Measurements from ENCODE around the gene AHDC1.

The AHDC1 gene

DNA sequence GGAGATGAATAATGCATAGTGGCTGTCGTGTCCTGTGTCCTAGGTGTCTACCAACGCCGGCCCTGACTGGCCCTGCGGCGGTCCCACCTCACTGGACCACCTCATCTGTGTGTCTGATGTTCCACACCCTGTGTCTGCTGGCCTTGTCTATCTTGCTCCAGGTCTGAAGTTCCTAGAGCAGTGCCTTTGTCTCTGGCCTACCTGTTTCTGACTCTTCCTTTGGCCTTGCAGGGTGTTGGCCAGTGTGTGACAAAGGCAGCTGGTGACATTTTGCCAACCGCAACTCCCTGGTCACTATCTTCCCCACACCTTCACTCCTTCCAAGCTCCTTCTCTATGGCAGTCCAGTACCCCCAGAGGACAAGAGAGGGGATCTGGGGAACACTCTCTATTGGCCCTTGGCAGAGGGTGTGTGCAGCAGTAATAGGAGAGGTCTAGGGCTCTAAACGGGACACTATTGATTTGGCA is 1.4 kb upstream of the AHDC1 start:
- H3K27me3 ChIP-seq: no peaks in the 10 kb centered on the region
- H3K9me3 ChIP-seq: no peaks in the 10 kb centered on the region
- TF ChIP-seq, protein P1, sequence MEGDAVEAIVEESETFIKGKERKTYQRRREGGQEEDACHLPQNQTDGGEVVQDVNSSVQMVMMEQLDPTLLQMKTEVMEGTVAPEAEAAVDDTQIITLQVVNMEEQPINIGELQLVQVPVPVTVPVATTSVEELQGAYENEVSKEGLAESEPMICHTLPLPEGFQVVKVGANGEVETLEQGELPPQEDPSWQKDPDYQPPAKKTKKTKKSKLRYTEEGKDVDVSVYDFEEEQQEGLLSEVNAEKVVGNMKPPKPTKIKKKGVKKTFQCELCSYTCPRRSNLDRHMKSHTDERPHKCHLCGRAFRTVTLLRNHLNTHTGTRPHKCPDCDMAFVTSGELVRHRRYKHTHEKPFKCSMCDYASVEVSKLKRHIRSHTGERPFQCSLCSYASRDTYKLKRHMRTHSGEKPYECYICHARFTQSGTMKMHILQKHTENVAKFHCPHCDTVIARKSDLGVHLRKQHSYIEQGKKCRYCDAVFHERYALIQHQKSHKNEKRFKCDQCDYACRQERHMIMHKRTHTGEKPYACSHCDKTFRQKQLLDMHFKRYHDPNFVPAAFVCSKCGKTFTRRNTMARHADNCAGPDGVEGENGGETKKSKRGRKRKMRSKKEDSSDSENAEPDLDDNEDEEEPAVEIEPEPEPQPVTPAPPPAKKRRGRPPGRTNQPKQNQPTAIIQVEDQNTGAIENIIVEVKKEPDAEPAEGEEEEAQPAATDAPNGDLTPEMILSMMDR (IDR thresholded peaks at IDR 0.05; ENCODE audit: low read depth, low read length): no peak
- H3K4me1 ChIP-seq: peaks cover 9% of the 10 kb centered on the region
- no peak for DNase-seq
- no peak overlapping the region for H3K4me3 ChIP-seq (ENCODE audit: low read depth, low read length)
- no peaks in the 10 kb centered on the region for H3K36me3 ChIP-seq

DNA sequence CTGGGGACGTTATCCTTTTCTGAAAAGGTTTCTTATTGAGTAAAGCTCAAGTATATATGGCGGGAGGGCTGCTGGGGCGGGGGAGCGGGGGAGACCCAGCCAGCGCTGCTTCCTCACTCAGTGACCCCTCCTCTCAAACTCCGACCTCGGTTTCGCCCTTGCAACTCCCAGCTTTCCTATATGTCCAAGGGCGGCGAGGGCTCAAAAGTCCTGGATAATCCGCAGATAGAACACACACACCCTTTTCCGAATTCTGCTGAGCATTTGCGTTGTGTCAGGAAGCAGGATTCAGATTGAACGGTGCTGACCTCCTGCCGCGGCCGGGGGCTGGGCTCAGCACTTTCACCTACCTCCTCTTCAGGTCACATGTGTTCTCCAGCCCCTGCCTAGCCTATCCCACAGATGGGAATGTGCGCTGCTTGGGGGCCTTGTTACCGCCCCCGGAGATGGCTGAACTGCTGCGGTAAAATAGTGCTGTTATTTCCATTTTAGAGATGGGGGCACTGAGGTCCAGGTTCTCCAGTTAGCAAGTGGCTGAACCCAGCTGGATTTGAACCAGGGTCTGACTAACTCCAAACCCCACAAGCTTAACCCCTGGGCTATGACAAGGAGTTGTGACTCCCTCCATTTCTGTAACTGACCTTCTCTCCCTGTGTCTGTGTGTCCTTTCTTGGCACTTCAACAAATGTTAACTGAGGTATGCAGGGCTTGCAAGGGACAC is 795 bp upstream of the AHDC1 start:
- Histone ChIP-seq H3K9me3 (no peaks in the 10 kb centered on the region), H3K27me3 (no peaks in the 10 kb centered on the region), H3K4me3 (ENCODE audit: low read depth, low read length) (peak overlapping the region; percentile 47), H3K4me1 (peaks cover 13% of the 10 kb centered on the region), H3K36me3 (no peaks in the 10 kb centered on the region)
- TF ChIP-seq, protein P1 (IDR thresholded peaks at IDR 0.05; ENCODE audit: low read depth, low read length): no peak
- DNase-seq: no peak

DNA sequence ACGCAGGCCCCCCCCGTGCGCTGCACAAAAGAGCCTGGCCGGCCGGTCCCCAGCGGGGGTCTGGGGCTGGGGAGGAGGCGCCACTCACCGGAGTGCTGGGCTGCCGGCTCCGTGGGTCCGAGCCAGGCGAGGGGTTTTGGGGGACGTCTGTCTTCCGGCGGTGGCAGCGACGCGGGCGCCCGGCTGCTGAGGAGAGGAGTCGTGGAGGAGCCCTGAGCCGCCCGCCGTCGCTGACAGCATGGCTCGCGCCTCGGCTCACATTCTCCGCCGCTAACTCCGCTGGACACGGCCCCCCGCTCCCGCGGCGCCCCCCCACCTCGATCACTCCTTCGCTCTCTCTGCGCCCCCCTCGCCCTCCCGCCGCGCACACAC is 649 bp downstream of the AHDC1 start:
- DNase-seq: no peak
- Histone ChIP-seq H3K27me3 (no peaks in the 10 kb centered on the region), H3K9me3 (no peaks in the 10 kb centered on the region), H3K36me3 (no peaks in the 10 kb centered on the region), H3K4me1 (peaks cover 20% of the 10 kb centered on the region), H3K4me3 (ENCODE audit: low read depth, low read length) (peak overlapping the region; percentile 71)
- TF ChIP-seq, protein P1 (IDR thresholded peaks at IDR 0.05; ENCODE audit: low read depth, low read length): no peak

DNA sequence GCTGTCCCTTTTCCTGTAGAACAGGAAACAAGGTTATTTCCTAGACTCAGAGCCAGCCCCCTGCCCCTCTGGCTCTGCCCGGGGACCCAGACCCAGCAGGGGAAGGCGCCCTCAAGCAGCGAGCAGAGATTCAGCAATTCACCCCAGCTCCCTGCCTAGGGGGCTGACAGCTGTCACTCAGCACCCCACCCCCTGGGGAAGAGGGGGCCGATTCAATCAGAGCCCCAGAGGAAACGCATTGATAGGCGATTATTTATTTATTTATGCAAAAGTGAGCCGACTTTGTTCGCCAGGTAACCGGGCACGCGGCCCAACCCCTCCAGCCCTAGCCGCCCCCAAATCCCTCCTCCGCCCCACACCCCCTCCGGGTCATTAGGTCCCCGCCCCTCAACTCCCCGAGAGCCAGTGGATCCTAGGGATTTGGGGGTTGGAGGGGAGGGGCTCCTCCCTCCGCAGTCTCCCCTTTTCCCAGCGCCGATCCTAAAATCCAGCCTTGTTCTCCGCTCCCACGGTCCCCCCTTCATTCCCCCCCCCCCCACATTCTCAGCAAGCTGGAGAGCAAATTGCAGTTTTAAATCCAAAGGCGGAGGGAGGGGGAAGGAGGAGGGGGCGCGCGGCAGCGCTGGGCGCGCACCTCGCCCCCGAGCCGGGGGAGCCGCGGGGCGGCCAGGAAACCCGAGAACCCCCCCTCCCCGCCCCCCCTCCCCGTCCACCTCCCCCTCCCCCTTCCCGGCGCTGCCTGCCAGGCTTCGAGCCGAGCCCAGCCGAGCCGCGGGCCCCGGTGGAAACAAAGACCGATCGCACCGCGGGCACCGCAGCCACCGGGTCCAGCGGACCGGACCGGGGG is 1.3 kb downstream of the AHDC1 start:
- Histone ChIP-seq H3K4me3 (ENCODE audit: low read depth, low read length) (peak overlapping the region; percentile 71), H3K36me3 (no peaks in the 10 kb centered on the region), H3K27me3 (no peaks in the 10 kb centered on the region), H3K4me1 (peaks cover 24% of the 10 kb centered on the region), H3K9me3 (no peaks in the 10 kb centered on the region)
- TF ChIP-seq, protein P1 (IDR thresholded peaks at IDR 0.05; ENCODE audit: low read depth, low read length): no peak
- no peak for DNase-seq

DNA sequence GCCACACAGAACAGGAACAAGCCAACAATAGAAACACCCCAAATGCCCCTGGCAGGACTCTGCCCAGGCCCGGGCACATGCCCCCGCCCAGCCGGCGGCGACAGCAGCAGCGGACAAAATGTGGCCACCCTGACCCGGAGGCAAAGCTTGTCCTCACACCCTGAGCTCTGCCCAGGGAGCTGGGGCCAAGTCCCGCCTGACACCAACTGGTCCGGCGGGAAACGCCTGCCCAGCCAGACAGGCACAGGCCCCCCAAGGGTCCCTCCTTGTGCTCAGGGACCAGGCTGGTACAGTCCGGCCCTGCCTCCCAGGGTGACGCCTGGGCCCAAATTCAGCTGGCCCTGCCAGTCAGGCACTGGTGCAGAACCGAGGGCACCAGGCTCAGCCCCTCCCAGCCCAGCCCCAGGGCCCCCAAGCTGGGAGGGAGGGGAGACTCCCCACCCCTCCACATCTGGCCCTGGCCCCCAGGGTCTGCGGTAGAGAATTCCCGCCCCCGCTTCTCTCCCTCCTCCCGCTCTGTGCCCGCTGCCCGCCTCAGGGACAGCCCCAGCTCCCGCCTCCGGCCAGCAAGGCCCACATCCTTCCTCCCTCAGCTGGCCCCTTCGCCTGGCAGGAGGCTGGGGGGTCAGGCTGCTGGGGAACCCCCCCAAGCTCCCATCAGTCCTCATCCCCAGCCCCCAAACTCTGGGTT is 2.0 kb downstream of the AHDC1 start:
- no peaks in the 10 kb centered on the region for H3K9me3 ChIP-seq
- no peaks in the 10 kb centered on the region for H3K36me3 ChIP-seq
- TF ChIP-seq, protein P1 (IDR thresholded peaks at IDR 0.05; ENCODE audit: low read depth, low read length): no peak
- H3K27me3 ChIP-seq: no peaks in the 10 kb centered on the region
- no peak for DNase-seq
- H3K4me3 ChIP-seq (ENCODE audit: low read depth, low read length): peak overlapping the region; percentile 71
- peaks cover 30% of the 10 kb centered on the region for H3K4me1 ChIP-seq

Data from BE2C (cell line).